SH-SY5Y (cell line): ENCODE data around the gene PSMA7.

ENCODE experiments used
- GATA2 ChIP-seq: IDR thresholded peaks from 2 replicates; pipeline ENCODE4 v1.6.1; 2011; ENCODE audit warnings: mild to moderate bottlenecking, low read depth, low read length
- GATA3 ChIP-seq: IDR thresholded peaks from 2 replicates; pipeline ENCODE4 v1.6.1; 2011; ENCODE audit warnings: low read depth, mild to moderate bottlenecking, low read length, moderate library complexity

DNA sequence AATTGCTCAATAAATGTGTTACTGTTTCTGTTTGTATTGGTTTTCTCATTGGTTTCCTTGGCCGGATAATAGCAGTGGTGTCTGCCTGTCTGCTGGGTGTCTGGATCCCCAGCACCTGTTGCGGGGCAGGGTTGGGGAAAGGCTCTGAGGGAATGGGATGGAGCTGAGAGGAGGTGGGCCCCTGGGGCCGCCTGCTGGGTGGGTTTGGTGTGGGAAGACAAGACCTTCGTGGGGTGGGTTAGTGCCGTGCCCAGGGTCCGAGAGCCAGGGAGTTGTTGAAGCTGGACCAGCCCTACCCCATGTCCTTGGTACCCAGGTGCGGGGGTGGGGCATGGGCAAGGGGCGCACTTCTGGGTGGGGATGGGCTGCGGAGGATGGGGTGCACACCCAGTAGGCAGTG is 4.3 kb upstream of the PSMA7 start:
- no peak for TF ChIP-seq GATA2
- no peak for TF ChIP-seq GATA3
